Activated CD4-positive, CD25-positive, alpha-beta regulatory T cell treated with anti-CD3 and anti-CD28 coated beads, Interleukin-2, amount 50 U/mL, for 72 hours (primary cell): Measurements from ENCODE around the gene CRHBP.
"Not testable (repeated sequence)": the region's sequence is repeated elsewhere in the genome, so short reads cannot be mapped to it uniquely, and the experiment has no call there.

Experiments used
- DNase-seq: peaks from one replicate; pipeline ENCODE4 v3.0.0; 2021

CRHBP gene

DNA sequence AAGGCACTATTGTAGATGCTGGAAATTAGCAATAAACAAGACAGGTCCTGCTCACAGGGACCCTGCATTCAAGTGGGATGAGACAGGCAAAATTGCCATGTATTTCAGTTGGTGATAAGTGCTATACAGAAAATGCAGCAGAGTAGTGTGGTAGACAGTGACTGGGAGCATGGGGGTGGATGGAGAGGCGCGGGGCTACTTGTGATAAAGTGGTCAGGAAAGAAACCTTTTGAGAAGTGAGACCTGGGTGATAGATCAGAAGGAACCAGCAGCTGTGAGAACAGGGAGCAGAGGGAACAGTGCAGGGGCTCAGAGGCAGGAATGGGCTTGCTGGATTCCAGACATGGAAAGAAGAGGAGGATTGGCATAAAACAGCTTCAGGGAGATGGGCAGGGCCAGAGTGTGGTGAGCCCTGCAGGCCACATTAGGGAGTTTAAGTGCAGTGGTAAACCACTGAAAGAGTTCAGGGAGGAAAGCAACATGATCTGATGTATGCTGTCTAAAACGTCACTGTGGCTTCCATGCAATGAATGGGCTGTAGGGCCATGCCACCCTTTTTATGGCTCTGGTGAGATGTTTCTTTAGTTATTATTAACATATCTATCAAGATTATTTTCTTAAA lies 7.3 kb downstream of the CRHBP start:
- no peak for DNase-seq

DNA sequence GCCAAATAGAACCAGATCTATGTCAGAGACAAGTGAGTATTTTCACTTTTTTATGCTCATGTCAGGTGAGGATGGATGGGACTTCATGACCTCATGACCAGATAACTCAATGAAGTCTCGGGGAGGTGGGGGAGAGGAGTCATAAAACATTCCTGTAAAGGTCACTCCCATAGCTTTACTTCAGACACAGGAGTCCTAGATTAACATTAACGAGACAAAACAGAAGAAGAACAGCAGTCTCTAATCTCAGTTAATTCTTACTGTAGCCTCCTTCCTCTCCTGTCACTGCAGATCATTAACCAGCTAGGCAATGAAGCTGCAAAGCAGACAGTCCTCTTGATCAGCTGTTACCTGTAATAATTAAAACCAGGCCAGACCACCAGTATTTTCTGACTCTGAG lies 11.2 kb downstream of the CRHBP start:
- no peak for DNase-seq

DNA sequence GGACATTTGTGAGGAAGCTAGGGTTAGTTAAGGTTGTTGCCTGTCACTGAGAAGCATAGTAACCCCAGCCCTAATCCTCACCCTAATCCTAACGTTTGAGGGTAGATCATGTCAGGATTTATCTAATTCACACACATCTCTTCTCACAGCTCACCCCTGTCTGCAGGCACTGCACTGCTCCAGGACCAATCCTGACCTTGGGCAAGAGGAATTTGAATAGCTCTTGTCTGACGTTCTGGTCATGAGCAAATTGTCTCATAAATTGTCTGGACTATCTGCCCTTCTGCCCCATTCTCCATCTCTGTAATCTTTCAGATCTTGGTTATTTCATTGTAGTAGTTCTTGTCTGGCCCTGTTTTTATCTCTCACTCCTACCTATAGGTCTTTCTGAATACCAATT lies 18.7 kb downstream of the CRHBP start:
- DNase-seq = no peak

DNA sequence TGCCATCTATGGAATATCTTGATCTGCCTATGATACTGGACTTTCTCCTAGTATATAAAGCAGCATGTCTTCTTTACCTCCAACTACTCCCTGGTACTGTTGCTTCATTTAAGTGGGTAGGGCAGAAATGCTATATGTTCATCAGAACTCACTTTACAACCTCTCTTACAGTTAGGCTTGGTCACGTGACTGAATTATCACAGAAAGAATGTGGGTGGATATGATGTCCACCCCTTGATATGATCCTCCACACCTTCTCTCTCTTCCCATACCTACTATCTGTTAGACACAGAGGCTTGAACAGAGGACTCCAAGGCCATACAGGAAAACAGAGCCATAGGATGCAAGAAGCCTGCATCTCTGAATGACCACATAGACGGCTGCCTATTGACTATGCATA lies 19.8 kb downstream of the CRHBP start:
- DNase-seq = no peak

DNA sequence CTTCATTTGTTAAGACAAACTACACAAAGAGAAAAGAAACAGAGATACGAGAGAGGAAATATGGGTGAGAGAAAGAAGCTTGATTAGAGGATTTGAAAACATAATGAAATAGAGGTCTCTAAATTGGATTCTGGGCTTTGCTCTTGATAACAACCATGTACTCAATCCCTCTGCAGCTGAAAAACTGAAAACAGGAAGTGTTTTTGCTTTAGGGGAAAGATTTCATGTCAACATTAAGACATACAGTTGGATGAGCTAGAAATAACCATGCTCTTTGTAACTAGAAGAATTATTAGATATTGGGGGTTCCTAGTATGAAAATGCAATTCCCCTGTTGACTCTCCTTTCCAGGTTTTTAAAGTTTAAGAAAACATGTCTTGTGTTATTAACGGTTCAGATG lies 21.9 kb downstream of the CRHBP start:
- no peak for DNase-seq

DNA sequence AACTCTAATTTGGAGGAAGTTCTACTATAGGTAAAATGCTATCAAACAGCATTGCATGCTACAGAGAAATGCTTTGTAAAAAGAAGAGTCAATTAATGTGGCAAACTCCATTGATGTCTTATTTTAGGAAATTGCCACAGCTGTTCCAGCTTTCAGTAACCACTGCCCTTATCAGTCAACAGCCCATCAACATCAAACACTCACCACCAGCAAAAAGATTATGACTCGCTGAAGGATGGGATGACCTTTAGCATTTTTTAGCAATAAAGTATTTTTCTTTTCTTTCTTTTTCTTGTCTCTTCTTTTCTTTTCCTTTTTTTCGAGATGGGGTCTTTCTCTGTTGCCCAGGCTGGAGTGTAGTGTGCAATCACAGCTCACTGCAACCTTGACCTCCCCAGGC lies 26.0 kb downstream of the CRHBP start:
- no peak for DNase-seq

DNA sequence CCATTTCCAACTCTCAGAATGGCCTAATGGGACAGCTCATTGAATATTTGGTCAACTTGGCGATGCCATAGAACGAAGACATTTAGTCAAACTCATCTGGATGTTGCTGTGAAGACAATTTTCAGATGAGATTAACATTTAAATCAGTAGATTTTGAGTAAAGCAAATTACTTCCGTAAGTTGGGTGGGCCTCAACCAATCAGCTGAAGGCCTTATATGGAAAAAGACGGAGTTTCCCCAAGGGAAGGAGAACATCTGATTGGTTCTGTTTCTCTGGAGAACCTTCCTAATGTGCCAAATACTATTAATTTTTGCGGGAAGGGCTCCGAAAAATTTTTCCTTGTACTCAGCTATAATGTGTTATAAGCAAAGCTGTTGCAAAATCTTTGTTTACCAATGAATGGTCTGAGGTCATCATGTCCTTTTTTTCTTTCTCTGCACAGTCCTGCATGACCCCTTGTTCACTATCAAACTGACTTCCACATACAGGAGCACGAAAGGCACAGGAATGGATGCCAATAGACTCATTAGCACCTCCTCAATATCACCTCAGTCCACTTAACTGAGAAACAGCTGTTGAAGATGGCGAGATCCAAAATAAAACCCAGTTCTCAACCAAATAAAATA lies 27.8 kb downstream of the CRHBP start:
- no peak for DNase-seq

DNA sequence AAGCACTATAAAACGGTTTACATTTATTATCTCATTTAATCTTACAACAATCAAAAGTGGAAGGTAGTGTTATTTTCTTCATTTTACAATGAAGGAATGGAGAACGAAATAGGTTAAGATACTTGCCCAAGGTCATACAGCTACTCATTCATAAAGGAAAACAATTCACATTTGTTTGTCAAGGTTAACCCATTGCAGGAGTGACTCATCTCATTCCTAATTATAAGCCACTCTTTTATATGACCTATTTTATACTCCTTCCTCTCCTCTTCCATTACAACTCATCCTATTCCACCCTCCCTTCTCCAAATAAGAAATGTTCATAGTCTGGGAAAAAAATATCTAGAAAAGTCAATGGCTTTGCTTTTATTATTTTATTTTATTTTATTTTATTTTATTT lies 29.6 kb downstream of the CRHBP start:
- DNase-seq = no peak

DNA sequence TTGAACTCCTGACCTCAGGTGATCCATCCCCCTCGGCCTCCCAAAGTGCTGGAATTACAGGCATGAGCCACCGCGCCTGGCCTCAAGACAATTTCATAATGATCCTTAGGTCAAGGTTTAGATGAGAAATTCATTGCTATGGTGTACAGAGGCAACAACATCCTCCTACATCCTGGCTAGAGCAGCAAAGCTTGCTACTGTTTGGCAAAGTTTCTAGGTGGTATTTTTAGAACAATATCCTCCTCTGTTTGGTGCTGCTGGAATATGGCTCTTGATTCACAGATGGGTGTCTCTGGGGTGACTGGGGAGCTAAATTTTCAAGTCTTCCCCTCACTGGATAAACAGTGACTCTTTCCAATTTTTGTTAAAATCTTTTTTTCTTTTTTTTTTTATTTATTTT lies 30.6 kb downstream of the CRHBP start:
- no peak for DNase-seq

DNA sequence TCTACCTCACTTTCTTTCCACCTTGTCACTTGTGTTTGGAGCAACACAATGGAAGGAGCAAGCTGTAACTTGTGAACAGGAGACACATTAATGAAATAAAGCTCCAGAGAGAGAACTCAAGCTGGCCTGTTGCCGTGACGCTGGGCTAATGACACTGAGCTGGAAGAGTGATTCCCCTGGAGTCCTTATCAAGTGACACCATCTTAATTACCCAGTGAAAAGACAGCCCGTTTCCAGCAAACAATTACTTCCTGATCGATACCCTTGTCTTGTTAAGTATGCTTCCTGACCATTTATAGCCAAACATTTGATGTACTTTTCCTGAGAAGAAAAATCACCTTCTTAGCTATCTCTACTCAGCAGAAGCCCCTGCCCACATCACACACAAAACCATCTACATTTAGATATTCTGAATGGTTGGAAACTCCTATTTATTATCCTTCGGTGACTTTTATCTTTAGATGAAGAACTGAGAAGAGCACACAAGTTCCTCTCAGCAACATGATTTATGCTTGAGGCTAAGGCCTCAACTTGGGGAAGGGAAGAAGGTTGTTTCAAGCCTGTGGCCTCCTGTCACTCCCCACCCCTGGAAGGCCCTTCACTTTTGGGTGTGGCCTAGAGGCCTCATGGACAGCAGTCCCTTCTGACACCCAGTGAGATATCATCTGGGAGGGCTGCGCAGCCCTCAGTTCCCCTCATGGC lies 34.1 kb downstream of the CRHBP start:
- DNase-seq = no peak

DNA sequence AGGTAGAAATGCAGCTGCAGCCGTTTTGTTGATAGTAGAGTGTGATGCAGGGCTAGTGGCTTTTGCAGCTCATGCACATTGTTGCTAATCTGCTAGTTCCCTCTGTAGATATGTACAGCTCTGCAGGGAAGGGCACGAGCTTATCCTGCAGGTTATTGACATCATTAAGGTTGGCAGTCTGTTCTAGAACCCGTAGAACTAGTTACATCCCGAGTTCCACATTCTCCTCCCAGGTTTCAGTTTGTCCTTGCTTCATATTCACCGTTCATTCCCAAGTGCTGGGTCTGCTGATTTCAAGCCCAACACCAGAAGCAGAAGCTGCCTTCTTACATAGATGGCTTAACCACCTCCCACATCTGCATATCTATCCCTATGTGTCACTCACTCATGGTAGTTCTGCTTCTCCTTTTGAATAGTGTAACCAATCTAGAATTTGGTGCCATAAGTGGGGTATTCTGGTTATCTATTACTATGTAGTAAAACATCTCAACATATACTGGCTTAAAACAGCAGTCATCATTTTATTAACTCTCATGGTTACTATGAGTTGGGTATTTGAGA lies 38.1 kb downstream of the CRHBP start:
- no peak for DNase-seq

DNA sequence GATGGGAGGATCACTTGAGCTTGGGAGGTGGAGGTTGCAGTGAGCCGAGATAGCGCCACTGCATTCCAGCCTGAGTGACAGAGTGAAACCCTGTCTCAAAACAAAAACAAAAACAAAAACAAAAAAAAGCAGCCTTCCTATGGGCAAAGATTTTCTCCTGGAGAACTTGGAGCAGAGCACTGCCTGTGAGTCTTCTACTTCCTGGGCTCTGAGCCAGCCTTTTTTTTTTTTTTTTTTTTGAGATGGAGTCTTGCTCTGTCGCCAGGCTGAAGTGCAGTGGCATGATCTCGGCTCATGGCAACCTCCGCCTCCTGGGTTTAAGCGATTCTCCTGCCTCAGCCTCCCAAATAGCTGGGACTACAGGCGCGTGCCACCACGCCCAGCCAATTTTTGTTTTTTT lies 40.6 kb downstream of the CRHBP start:
- not testable (repeated sequence) for DNase-seq

DNA sequence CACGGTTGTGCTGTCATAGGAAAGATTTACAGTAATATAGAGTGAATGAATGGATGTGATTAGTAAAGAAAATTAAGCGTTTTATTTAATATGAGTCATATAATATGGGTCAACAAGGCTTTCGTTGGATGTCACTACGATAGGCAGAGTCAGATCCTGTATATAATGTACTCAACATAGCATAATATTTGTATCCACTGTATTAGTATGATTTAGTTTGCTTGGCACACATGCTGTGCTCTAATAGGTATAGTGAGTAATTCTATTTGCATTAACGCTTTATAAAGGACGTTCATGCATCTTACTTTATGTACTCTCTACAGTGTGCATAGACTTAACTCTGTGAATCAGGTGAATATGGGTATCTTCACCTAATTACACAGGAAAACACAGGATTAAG lies 41.5 kb downstream of the CRHBP start:
- no peak for DNase-seq

DNA sequence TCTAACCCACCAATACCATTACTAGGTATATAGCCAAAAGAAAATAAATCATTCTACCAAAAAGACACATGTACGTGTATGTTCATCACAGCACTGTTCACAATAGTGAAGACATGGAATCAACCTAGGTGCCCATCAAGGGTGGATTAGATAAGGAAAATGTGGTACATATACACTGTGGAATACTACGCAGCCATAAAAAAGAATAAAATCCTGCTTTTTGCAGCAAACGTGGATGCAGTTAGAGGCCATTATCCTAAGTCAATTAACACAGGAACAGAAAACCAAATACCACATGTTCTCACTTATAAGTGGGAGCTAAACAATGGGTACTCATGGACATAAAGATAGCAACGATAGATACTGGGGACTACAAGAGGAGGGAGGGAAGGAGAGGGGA lies 45.4 kb downstream of the CRHBP start:
- not testable (repeated sequence) for DNase-seq

DNA sequence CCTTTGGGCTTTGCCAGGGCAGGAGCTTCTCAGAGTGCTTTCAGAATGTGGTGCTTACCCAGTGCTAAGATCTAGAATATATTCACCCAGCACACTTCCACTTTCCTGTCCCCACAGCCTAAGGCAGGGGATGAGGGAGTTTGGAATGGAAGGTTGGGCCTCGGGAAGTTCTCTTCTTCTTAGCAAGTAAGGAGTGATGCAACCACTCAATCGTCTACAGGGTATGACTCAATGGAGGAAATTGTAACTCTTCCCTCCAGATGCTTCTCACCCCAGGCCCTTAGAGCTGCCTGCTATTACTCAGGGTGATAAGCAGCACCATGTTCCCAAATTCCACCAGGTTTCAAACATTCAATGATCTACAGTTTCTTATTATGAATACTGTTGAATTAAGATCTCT lies 46.6 kb downstream of the CRHBP start:
- no peak for DNase-seq

DNA sequence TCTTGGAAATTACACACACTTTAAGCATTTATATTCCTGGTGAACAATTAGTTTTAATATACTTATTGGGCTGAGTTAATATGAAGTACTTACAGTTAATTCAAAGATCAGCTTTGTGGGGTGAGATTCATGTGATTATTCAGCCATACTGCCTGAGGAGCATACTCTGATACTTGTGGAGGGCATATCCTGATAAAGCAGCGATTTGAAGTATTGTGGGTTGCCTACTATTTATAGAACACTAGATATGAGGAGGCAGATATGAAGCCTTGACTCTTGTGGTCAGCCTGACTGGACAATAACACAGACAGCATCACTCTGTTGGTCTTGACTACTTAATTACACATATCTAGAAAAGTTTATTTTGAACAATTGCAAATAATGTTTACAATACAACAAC lies 50.4 kb downstream of the CRHBP start:
- no peak for DNase-seq

DNA sequence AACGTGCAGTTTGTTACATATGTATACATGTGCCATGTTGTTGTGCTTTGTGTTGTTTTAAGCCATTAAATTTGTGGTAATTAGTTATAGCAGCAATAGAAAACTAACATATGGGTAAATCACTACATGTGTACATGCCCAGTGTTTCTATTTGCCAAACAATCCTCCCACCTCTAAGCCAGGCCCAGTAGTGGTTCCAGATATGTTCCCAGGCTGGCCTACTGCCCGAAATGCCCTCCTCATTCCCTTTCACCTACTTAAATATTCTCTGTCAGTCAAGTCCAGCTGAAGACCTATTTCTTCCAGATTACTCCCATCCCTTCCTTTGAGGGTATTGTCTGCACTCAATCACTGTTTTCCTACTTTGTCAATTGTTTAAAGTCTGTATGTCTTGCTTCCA lies 53.3 kb downstream of the CRHBP start:
- DNase-seq = no peak

DNA sequence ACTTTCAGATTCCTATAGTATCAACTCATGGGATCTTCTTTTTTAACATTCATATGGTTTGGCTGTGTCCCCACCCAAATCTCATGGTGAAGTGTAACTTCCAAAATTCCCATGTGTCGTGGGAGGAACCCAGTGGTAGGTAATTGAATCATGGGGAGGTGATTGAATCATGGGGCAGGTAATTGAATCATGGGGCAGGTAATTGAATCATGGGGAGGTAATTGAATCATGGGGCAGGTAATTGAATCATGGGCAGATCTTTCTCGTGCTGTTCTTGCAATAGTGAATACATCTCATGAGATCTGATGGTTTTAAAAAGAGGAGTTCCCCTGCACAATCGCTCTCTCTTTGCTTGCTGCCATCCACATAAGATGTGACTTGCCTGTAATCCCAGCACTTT lies 55.6 kb downstream of the CRHBP start:
- no peak for DNase-seq

DNA sequence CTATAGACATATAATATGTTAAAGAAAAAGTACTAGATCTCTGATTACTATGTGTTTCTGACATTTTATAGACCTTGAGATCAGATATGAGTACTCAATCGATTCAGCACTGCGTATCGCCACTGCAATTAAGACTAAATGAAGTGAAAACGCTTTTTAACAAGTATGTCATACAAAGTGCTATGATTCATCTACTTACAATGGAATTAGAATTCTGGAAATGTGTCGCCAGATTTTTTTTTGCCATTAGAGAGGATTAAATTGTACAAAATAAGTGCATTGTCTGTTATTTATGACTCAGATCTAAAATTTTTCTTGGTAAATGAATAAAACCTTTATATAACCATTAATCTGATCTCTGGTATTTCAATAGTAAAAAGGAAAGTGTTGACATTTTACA lies 57.4 kb downstream of the CRHBP start:
- DNase-seq = no peak

DNA sequence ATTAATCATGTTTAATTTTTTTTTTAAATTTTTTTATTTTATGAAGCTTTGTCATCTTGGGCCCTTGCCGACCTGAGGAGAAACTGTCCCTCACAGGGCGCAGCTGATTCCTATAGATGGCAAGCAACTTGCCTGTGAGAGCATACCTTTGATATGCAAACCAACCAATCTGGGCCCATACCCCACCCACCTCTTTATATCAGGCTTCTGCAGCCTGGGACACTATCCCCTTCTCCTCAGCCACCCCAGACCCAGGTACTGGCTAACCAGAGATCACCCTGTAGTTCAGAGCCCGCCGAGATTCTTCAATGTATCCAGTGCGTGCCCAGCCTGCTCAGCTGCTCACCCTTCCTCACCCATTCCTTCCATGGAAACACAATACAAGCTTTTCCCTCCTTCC lies 58.7 kb downstream of the CRHBP start:
- DNase-seq = no peak

DNA sequence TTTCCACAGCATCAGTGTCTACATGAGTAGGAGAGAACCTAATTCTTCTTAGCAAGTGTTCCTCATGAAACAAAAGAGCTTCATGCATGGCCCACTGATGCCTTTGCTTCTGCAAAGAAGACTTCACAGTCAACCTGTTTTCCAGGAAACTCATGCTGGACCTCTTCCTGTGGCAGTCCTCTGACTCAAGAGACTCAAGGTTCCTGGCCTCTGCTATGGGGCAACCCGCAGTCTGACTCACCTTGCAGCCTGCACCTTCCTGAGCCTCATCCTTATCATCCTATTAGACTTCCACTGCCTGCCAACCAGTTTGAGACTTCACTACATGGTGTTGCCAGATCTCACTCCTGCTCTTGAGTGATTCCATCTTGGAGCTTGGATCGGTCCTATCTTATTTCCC lies 59.8 kb downstream of the CRHBP start:
- DNase-seq = no peak

DNA sequence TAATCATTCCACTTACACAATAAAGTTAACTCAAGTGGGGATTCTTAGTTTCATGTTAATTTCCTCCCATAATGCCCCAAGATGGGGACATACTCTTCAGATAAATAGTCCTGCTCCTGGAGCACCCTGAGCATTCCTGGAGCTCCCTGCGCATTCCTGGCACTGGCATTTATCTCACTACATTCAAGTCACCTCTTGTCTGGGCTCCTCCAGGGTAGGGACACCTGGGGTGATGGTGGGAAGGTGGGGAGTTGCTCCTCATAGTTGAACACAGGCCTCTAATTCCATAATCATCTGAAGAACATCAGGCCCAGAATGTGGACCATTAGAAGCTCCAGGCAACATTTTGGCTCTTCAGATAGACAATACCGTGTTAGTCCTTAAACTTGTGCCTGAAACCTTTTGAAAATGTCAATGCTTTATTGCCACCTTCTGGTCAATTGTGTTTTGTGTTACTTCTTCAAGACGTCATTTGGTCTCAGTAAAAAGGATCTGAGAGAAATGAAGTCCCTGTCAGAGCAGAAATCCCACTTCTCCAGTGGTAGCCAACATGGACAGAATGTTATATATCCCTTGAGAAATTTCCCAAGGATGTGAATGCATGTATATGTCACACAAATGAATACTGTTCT lies 63.2 kb downstream of the CRHBP start:
- DNase-seq = no peak

DNA sequence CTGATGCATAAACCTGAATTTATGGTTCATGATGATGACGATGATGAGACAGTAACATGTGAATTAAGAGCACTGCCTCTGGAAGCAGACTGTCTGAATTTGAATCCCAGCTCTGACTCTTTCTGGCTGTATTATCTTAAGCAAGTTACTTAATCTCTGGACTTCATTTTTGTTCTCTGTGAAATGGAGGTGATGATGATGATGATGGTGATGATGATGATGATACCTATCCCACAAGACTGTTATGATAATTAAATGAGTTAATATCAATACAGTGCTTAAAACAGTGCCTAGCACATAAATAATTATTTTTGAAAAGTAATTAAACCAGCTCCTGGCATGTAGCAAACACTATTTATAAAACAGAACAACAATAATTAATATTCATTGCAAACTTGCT lies 64.1 kb downstream of the CRHBP start:
- no peak for DNase-seq

DNA sequence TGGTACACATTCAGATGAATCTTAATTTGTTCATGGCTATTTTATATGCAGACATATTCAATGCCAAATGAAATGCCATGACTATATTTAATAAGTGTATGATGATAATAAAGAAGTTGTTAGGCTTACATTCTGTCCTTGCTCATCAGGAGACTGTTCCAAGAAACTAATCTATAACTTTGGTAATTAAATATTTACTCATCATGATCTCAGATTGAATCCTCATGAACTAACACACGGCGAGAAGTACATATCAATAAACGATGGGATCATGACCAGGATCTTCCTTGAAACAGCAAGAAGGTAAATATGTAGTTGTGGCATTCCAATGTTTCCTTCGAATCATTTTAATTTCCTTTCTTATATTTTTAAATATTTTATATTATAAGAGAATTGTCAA lies 64.8 kb downstream of the CRHBP start:
- no peak for DNase-seq
